ENCODE data around the gene TEAD2.

DNA sequence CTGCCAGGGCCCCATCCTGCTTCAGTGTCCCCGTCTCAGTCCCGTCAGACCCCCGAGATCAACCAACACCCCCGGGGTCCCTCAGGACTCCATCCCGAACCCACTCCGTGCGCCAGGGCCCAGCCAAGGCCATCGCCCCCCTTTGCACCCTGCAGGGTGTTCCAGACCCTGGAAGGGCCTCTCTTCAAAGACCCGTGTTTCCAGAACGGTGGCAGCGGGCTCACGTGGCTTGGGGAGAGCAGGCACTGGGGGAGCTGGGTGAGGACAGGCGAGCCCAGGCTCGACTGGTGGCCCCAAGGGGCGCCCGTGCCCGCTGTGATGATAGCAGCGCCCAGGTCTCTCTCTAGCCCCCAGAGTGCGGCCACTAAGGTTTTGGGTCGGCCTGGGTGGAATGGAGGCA, 27.2 kb upstream of the TEAD2 start:
- TF ChIP-seq, protein P1, sequence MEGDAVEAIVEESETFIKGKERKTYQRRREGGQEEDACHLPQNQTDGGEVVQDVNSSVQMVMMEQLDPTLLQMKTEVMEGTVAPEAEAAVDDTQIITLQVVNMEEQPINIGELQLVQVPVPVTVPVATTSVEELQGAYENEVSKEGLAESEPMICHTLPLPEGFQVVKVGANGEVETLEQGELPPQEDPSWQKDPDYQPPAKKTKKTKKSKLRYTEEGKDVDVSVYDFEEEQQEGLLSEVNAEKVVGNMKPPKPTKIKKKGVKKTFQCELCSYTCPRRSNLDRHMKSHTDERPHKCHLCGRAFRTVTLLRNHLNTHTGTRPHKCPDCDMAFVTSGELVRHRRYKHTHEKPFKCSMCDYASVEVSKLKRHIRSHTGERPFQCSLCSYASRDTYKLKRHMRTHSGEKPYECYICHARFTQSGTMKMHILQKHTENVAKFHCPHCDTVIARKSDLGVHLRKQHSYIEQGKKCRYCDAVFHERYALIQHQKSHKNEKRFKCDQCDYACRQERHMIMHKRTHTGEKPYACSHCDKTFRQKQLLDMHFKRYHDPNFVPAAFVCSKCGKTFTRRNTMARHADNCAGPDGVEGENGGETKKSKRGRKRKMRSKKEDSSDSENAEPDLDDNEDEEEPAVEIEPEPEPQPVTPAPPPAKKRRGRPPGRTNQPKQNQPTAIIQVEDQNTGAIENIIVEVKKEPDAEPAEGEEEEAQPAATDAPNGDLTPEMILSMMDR (IDR thresholded peaks at IDR 0.05), result no peak
- TF ChIP-seq POLR2A (IDR thresholded peaks at IDR 0.05), result no peak

Data from lower leg skin (tissue), 3 donors.